H1 (cell line): ENCODE data around the gene PDE8B. TPM values are rescaled to one million over a fixed set of nuclear protein-coding genes. Genes with fewer than 3 reads are reported as not detected.

ENCODE experiments used
- SP4 ChIP-seq: IDR thresholded peaks from 2 replicates; pipeline ENCODE4 v1.6.1; 2012; ENCODE audit warnings: low read length, inconsistent platforms
- polyA plus RNA-seq, 7 experiments: library from polyadenylated mRNA; depleted of rRNA in 3 of 7; stranded (reverse) in 5 of 7; unstranded in 2 of 7; fragments of >200 nt in 5 of 7; fragments of 200-250 nt in 2 of 7; gene quantifications; 1 replicate in 5 of 7; 2 replicates in 1 of 7; 4 replicates in 1 of 7; pipeline versions ENCODE4 v1.2.1 to v1.2.3, GENCODE V29; 2011 to 2013; ENCODE audit warnings: missing spikeins in 2 of 7, mixed read lengths in 2 of 7
- total RNA-seq: library from RNA; stranded (reverse); fragmentation: NEBNext Ultra II Directional; extraction: Animal tissue kit (Norgen Biotek cat#: 25700); gene quantifications from 2 replicates; pipeline ENCODE4 v1.2.1, GENCODE V29; 2021
- TF ChIP-seq, protein P1 (sequence below): fragments of 300-600 bp; sonication (generic); IDR thresholded peaks from 2 replicates; pipeline ENCODE4 v1.7.1; 2012; ENCODE audit warnings: low read length, moderate library complexity, mild to moderate bottlenecking, inconsistent platforms; ENCODE audit not compliant: insufficient replicate concordance

The PDE8B gene
- total and polyA plus RNA-seq, 2 of the 8 experiments (the other 6 are each of a cell fraction or from before 2014, with no cell fraction given) = 0.32 to 1.1 TPM

GRCh38 chr5:77182367-77182766 is 28.1 kb upstream of the PDE8B start (continued):
- TF ChIP-seq, protein P1, sequence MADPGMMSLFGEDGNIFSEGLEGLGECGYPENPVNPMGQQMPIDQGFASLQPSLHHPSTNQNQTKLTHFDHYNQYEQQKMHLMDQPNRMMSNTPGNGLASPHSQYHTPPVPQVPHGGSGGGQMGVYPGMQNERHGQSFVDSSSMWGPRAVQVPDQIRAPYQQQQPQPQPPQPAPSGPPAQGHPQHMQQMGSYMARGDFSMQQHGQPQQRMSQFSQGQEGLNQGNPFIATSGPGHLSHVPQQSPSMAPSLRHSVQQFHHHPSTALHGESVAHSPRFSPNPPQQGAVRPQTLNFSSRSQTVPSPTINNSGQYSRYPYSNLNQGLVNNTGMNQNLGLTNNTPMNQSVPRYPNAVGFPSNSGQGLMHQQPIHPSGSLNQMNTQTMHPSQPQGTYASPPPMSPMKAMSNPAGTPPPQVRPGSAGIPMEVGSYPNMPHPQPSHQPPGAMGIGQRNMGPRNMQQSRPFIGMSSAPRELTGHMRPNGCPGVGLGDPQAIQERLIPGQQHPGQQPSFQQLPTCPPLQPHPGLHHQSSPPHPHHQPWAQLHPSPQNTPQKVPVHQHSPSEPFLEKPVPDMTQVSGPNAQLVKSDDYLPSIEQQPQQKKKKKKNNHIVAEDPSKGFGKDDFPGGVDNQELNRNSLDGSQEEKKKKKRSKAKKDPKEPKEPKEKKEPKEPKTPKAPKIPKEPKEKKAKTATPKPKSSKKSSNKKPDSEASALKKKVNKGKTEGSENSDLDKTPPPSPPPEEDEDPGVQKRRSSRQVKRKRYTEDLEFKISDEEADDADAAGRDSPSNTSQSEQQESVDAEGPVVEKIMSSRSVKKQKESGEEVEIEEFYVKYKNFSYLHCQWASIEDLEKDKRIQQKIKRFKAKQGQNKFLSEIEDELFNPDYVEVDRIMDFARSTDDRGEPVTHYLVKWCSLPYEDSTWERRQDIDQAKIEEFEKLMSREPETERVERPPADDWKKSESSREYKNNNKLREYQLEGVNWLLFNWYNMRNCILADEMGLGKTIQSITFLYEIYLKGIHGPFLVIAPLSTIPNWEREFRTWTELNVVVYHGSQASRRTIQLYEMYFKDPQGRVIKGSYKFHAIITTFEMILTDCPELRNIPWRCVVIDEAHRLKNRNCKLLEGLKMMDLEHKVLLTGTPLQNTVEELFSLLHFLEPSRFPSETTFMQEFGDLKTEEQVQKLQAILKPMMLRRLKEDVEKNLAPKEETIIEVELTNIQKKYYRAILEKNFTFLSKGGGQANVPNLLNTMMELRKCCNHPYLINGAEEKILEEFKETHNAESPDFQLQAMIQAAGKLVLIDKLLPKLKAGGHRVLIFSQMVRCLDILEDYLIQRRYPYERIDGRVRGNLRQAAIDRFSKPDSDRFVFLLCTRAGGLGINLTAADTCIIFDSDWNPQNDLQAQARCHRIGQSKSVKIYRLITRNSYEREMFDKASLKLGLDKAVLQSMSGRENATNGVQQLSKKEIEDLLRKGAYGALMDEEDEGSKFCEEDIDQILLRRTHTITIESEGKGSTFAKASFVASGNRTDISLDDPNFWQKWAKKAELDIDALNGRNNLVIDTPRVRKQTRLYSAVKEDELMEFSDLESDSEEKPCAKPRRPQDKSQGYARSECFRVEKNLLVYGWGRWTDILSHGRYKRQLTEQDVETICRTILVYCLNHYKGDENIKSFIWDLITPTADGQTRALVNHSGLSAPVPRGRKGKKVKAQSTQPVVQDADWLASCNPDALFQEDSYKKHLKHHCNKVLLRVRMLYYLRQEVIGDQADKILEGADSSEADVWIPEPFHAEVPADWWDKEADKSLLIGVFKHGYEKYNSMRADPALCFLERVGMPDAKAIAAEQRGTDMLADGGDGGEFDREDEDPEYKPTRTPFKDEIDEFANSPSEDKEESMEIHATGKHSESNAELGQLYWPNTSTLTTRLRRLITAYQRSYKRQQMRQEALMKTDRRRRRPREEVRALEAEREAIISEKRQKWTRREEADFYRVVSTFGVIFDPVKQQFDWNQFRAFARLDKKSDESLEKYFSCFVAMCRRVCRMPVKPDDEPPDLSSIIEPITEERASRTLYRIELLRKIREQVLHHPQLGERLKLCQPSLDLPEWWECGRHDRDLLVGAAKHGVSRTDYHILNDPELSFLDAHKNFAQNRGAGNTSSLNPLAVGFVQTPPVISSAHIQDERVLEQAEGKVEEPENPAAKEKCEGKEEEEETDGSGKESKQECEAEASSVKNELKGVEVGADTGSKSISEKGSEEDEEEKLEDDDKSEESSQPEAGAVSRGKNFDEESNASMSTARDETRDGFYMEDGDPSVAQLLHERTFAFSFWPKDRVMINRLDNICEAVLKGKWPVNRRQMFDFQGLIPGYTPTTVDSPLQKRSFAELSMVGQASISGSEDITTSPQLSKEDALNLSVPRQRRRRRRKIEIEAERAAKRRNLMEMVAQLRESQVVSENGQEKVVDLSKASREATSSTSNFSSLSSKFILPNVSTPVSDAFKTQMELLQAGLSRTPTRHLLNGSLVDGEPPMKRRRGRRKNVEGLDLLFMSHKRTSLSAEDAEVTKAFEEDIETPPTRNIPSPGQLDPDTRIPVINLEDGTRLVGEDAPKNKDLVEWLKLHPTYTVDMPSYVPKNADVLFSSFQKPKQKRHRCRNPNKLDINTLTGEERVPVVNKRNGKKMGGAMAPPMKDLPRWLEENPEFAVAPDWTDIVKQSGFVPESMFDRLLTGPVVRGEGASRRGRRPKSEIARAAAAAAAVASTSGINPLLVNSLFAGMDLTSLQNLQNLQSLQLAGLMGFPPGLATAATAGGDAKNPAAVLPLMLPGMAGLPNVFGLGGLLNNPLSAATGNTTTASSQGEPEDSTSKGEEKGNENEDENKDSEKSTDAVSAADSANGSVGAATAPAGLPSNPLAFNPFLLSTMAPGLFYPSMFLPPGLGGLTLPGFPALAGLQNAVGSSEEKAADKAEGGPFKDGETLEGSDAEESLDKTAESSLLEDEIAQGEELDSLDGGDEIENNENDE = no peak
- TF ChIP-seq SP4 = no peak
- TF ChIP-seq, all 59 proteins: peak for 0
